Endothelial cell of umbilical vein (primary cell): Measurements from ENCODE around the gene TMEFF1. TPM values are rescaled to one million over a fixed set of nuclear protein-coding genes. Genes with fewer than 3 reads are reported as not detected.

Source experiments
- BruUV-seq: library from RNA; stranded (reverse); fragments of 400-500 nt; replicated peaks from 2 replicates; lab custom pipeline; 2021; lab: Mats Ljungman, UMichigan
- CTCF ChIA-PET: fragments of 300-600, 350-600 bp; sonication (Branson Sonifier 250); formaldehyde crosslinking; loops from one replicate; lab custom pipeline; 2021; ENCODE audit warnings: antibody characterized with exemption, inconsistent platforms; lab: Charles Lee
- POLR2A ChIA-PET: fragments of 300-600, 350-600 bp; sonication (Branson Sonifier 250); formaldehyde crosslinking; loops from one replicate; lab custom pipeline; 2021; ENCODE audit warnings: antibody characterized with exemption, inconsistent platforms; lab: Charles Lee
- DNase-seq: peaks from one replicate; pipeline ENCODE4 v3.0.0-alpha.2; 2011; ENCODE audit warnings: low read depth, low spot score
- FAIRE-seq: peaks from 2 replicates; lab custom pipeline; 2011; peaks lifted over from hg19 to GRCh38; lab: Jason Lieb, UNC
- H2AFZ ChIP-seq: 2 replicates; pipeline ENCODE4 v1.6.0; 2012; ENCODE audit warnings: low read depth, low read length, control low read depth, inconsistent platforms
- H3K27ac ChIP-seq: 2 replicates; pipeline ENCODE4 v1.5.1; 2011; ENCODE audit warnings: low read depth, mild to moderate bottlenecking, control low read depth, low read length, moderate library complexity; ENCODE audit not compliant: insufficient read depth
- H3K27me3 ChIP-seq, 2 experiments: 2 replicates each; pipeline versions ENCODE4 v1.6.0 to v1.6.1; 2011; ENCODE audit warnings: low read length in 2 of 2, mixed read lengths in 1 of 2; ENCODE audit not compliant: control insufficient read depth in 2 of 2, insufficient read depth in 2 of 2
- H3K36me3 ChIP-seq, 2 experiments: 2 replicates in 1 of 2; 3 replicates in 1 of 2; pipeline ENCODE4 v1.5.1; 2011; ENCODE audit warnings: low read length in 2 of 2, mild to moderate bottlenecking in 1 of 2, moderate library complexity in 1 of 2; ENCODE audit not compliant: control insufficient read depth in 2 of 2, insufficient read depth in 2 of 2; ENCODE audit errors: extremely low read depth in 1 of 2
- H3K4me1 ChIP-seq: 3 replicates; pipeline ENCODE4 v1.5.1; 2011; ENCODE audit warnings: mild to moderate bottlenecking, low read length; ENCODE audit not compliant: control insufficient read depth, insufficient read depth; ENCODE audit errors: extremely low read depth
- H3K4me2 ChIP-seq: 2 replicates; pipeline ENCODE4 v1.6.1; 2011; ENCODE audit warnings: low read length, control low read depth, mixed read lengths; ENCODE audit not compliant: insufficient read depth
- H3K4me3 ChIP-seq, 3 experiments: fragments of 200-600 bp in 1 of 3; sonication (generic), shearing (Covaris generic) in 1 of 3; replicated peaks in 1 of 3; 2 replicates each; pipeline ENCODE4 v1.5.1; 2011 to 2016; ENCODE audit warnings: control low read depth in 3 of 3, low read length in 3 of 3, mild to moderate bottlenecking in 2 of 3, inconsistent platforms in 1 of 3, low read depth in 1 of 3, moderate library complexity in 1 of 3; ENCODE audit not compliant: insufficient read depth in 1 of 3
- H3K79me2 ChIP-seq: 2 replicates; pipeline ENCODE4 v1.6.0; 2012; ENCODE audit warnings: low read length, inconsistent platforms; ENCODE audit not compliant: control insufficient read depth, insufficient read depth
- H3K9ac ChIP-seq: replicated peaks from 2 replicates; pipeline ENCODE3; 2011; ENCODE audit warnings: low read length, control low read depth; ENCODE audit not compliant: insufficient read depth; ENCODE audit errors: extremely low read depth
- H3K9me1 ChIP-seq: replicated peaks from 3 replicates; pipeline ENCODE4 v1.6.0; 2011; ENCODE audit warnings: mild to moderate bottlenecking, low read length; ENCODE audit not compliant: control insufficient read depth, insufficient read depth; ENCODE audit errors: extremely low read depth
- H3K9me3 ChIP-seq: replicated peaks from 2 replicates; pipeline ENCODE4 v1.5.1; 2012; ENCODE audit warnings: low read length, inconsistent platforms; ENCODE audit not compliant: control insufficient read depth, insufficient read depth
- H4K20me1 ChIP-seq: replicated peaks from 2 replicates; pipeline ENCODE3; 2011; ENCODE audit warnings: mild to moderate bottlenecking, low read length; ENCODE audit not compliant: control insufficient read depth, insufficient read depth; ENCODE audit errors: extremely low read depth
- CTCF ChIP-seq, 2 donors: IDR thresholded peaks; 1 replicate in 1 of 2; 2 replicates in 1 of 2; pipeline ENCODE4 v1.5.1; 2011; ENCODE audit warnings: low read length in 2 of 2, mild to moderate bottlenecking in 2 of 2, moderate library complexity in 2 of 2, control low read depth in 1 of 2, inconsistent platforms in 1 of 2, low read depth in 1 of 2; ENCODE audit not compliant: insufficient read depth in 1 of 2; ENCODE audit errors: extremely low read depth in 1 of 2
- EZH2 ChIP-seq: IDR thresholded peaks from 2 replicates; pipeline ENCODE4 v1.6.1; 2012; ENCODE audit warnings: borderline replicate concordance, low read depth, mild to moderate bottlenecking, moderate library complexity, low read length, inconsistent platforms; ENCODE audit not compliant: severe bottlenecking
- FOS ChIP-seq: IDR thresholded peaks from 2 replicates; pipeline ENCODE4 v1.6.1; 2011; ENCODE audit warnings: mild to moderate bottlenecking, low read length, moderate library complexity, borderline replicate concordance; ENCODE audit not compliant: insufficient read depth
- GATA2 ChIP-seq: IDR thresholded peaks from 2 replicates; pipeline ENCODE4 v1.7.0; 2011; ENCODE audit warnings: low read depth, mild to moderate bottlenecking, moderate library complexity, mixed read lengths, low read length; ENCODE audit not compliant: insufficient read length, insufficient read depth
- JUN ChIP-seq: IDR thresholded peaks from 2 replicates; pipeline ENCODE4 v1.6.1; 2011; ENCODE audit warnings: borderline replicate concordance, low read depth; ENCODE audit not compliant: insufficient read length, insufficient read depth
- MAX ChIP-seq: IDR thresholded peaks from 2 replicates; pipeline ENCODE4 v1.6.1; 2011; ENCODE audit not compliant: insufficient read depth, insufficient read length
- MYC ChIP-seq: IDR thresholded peaks from one replicate; pipeline ENCODE4 v1.6.1; 2011; ENCODE audit warnings: mild to moderate bottlenecking, low read depth, low read length
- POLR2A ChIP-seq: IDR thresholded peaks from 2 replicates; pipeline ENCODE4 v1.6.1; 2012; ENCODE audit warnings: low read depth, mild to moderate bottlenecking, control low read depth, low read length
- POLR2AphosphoS5 ChIP-seq: IDR thresholded peaks from 2 replicates; pipeline ENCODE4 v1.6.1; 2012; ENCODE audit warnings: low read depth, mild to moderate bottlenecking, control low read depth, low read length, moderate library complexity; ENCODE audit not compliant: insufficient read depth
- dilution Hi-C: fragments of 300-500 bp; cut with MboI; formaldehyde crosslinking; loops from one replicate; pipeline ENCODE4 v1.15.0; 2019; ENCODE audit warnings: low sequenced_read_pairs; ENCODE audit not compliant: extremely low pct_ligation_motif_present
- intact Hi-C: fragments of 100-400 bp; cut with micrococcal nuclease; formaldehyde crosslinking; loops from one replicate; pipeline ENCODE4 v1.10.0; 2022
- polyA plus RNA-seq, 4 experiments: library from polyadenylated mRNA; depleted of rRNA in 3 of 4; stranded (reverse) in 3 of 4; unstranded in 1 of 4; fragments of >200 nt; gene quantifications; 2 replicates each; pipeline versions ENCODE4 v1.2.1 to v1.2.3, GENCODE V29; 2011 to 2012; ENCODE audit warnings: missing spikeins in 1 of 4
- total RNA-seq: library from RNA; stranded (reverse); gene quantifications from 2 replicates; pipeline ENCODE4 v1.2.3, GENCODE V29; 2021

The TMEFF1 gene
- total and polyA plus RNA-seq, 2 donors (not counting 3 experiments of a cell fraction or from before 2014, with no cell fraction given) = 3.0 to 14.6 TPM

GRCh38 chr9:100575765-100576386, 102.9 kb downstream of the TMEFF1 start:
- Histone ChIP-seq H3K4me1 (peaks cover 4% of the 10 kb centered on the region), H3K9me1 (no peaks in the 10 kb centered on the region), H3K36me3 (no peaks in the 10 kb centered on the region), H3K9me3 (no peaks in the 10 kb centered on the region), H3K4me3 (no peak overlapping the region), H4K20me1 (no peaks in the 10 kb centered on the region), H3K4me2 (no peak overlapping the region), H3K9ac (no peak overlapping the region), H3K27me3 (no peaks in the 10 kb centered on the region), H3K27ac (no peak overlapping the region), H3K79me2 (no peaks in the 10 kb centered on the region), H2AFZ (no peak overlapping the region)
- FAIRE-seq (no peak), DNase-seq (no peak)
- ChIA-PET POLR2A (no interaction called here), CTCF (no interaction called here)
- TF ChIP-seq GATA2 (no peak), MYC (no peak), POLR2A (no peak), EZH2 (no peak), CTCF (IDR thresholded peaks at IDR 0.05; ENCODE audit: extremely low read depth in 1 of 2, insufficient read depth in 1 of 2, low read depth in 1 of 2, low read length in 2 of 2) (no peak), FOS (no peak), JUN (no peak), MAX (no peak), POLR2AphosphoS5 (no peak)
- intact Hi-C loops = no loop called here
- BruUV-seq = no TSS peak
- dilution Hi-C loops = no loop called here
